ENCODE measurements around the gene LIMS1.

Gene LIMS1

DNA sequence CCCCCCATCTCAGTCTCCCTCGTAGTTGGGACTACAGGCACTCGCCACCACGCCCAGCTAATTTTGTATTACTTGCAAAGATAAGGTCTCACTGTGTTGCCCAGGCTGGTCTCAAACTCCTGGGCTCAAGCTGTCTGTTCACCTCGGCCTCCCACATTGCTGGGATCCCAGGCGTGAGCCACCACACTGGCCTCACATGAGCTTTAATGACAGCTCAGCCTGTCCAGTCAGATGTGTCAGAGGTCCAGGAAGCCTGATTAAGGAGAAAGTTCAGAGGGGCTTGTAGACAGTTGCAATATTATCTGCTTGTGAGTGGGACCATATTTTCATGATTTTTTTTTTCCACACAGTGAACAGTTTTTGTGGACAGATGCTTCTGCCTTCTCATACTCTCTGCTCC, 82.0 kb downstream of the LIMS1 start:
- DNase-seq, result no peak

DNA sequence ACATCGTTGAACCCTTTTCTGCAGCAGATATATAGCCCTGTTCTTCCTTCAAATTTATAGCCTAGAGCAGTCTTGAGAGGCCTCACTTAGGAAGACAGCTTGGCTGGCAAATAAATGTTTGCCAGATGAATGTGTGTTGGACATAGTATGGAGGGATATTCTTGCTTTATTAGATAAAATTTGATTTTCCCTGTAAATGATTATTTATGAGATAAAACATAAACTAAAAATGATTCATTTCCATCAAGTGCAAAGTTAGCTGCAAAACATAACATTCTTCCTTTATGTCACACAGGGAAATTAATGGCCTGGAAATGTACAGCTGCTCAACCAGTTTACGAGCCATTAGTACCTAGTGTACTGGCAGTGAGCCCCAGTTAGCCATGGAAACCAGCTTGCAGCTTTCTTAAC, 82.5 kb downstream of the LIMS1 start:
- no peak for DNase-seq

GRCh38 chr2:108617617-108618016, 83.3 kb downstream of the LIMS1 start:
- no peak for DNase-seq

- no peak for DNase-seq
Measured at GRCh38 chr2:108619925-108620620, 85.8 kb downstream of the LIMS1 start.

DNA sequence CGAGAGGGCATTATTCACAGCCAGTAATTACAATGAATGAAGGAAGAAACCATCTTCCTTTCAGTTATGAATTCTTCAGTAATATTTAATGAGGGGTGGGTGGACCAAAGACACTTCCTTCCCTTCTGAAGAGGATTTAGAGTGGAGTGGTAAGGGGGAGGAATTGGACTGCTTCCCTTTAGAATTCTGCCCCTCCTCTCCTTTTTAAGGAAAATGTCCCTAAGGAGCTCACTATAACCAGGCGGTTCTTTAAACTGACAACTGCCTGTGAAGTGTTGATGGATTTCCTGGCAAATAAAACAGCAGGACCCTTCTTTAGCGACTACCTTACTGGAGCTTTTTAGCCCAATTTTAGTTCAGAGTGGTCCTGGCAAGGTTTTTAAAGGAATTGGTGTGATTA, 86.4 kb downstream of the LIMS1 start:
- no peak for DNase-seq

DNA sequence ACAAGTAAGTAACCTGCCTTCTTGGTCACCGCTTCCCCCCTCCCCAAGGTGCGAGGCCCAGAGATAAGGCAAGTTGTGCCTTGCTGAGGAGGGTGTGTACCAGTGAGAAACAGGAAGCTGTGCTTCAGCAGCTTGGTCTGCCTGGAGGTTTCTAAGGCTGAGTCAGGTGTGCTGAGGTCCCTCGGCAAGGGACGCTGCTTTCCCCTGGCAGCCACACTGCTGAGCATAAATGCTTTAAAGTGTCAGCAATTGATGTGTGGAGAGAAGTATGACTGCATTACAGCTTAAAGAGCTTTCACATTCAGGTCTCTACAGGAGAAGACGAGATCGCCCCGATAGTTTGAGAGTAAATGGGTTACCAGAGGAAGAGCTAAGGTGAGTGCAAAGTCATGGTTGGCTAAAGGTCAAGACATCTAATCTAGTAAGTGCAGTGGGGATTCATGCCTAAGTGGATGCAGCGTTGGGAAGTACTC, 86.9 kb downstream of the LIMS1 start:
- DNase-seq, result peak; percentile 90

DNA sequence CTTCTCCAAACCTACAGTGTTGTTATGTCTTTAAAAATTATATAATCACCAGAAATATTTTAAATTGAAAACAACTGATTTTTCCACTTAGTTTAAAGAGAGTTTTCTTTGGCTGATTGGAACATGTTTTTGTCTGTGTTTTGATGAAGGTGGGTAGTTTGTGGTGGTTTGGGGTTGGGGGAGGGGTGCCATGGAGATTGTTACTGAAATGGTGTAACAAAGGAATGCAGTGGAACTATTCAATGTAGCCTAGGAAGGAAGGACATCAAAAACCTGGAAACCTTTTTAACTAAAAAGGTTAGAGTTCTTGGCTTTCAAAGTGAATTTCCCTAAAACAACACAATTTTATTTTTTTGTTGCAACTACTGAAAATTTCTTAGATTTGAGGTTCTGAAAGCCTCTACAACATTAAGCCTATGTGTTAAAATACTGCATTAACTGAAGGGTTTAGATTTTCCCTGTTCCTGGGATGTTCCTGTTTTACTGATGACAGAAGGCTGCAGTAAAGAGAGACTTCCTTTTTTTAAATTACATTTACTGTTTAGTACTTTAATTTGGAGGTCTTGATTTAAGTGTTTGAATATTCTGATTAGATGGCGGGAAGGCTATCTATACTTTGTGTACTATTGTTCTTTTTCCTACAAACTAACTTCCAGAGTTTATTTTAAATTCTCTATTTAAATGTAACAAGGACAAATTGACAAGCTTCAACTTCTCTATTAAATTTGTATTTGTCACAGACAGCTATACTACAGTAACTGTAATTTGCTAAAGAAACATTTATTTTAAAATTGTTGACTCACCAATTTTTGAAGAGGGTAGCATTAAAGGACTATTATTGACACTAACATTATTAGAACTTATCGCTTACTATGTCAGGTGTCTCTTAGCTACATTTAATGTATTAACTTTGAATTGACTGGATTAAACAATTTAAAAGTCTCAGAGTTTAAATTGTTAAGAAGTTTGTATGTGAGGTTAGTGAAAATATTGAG, 87.7 kb downstream of the LIMS1 start:
- DNase-seq, result no peak

- no peak for DNase-seq
Measured at GRCh38 chr2:108623616-108624015, 89.3 kb downstream of the LIMS1 start.

GRCh38 chr2:108625186-108625827, 91.0 kb downstream of the LIMS1 start:
- no peak for DNase-seq

GRCh38 chr2:108625828-108626195, 91.5 kb downstream of the LIMS1 start:
- no peak for DNase-seq

DNA sequence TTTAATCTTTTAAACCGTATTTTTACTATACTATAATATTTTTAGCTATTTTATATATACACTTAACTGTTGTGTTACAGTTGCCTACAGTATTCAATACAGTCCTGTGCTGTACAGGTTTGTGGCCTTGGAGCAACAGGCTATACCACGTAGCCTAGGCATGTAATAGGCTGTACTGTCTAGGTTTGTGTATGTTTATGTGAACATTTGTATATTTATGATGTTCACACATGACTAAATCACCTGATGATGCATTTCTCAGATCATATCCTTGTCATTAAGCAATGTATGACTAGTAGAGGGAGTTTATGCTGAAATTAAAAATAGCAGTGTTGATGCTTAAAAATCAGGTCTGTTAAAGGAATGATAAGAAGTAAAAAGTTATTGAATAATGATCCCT, 92.7 kb downstream of the LIMS1 start:
- no peak for DNase-seq

- no peak for DNase-seq
Measured at GRCh38 chr2:108627911-108628567, 93.8 kb downstream of the LIMS1 start.

DNA sequence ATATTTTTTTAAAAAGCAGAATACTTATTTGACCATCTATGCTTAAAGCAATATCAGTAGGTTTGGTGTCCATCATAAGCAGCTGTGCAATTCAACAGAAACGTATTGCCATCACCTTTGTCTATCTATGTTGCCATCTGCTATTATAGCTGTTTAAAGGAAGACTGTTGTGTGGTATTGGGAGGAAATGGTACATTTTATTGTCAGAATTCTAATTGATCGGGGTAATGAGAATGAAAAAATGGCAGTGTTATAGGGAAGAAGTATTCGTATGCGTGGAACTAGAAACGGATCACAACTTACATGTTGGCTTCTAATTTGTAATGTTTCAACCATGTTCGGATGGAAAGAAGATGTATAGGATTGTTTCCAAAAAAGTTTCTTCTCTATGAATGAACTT, 94.7 kb downstream of the LIMS1 start:
- no peak for DNase-seq

GRCh38 chr2:108629417-108629816, 95.1 kb downstream of the LIMS1 start:
- DNase-seq, result no peak

- DNase-seq, result no peak
Measured at GRCh38 chr2:108630567-108631405, 96.5 kb downstream of the LIMS1 start.

GRCh38 chr2:108632332-108633160, 98.3 kb downstream of the LIMS1 start:
- no peak for DNase-seq

- no peak for DNase-seq
Measured at GRCh38 chr2:108633409-108633808, 99.1 kb downstream of the LIMS1 start.

DNA sequence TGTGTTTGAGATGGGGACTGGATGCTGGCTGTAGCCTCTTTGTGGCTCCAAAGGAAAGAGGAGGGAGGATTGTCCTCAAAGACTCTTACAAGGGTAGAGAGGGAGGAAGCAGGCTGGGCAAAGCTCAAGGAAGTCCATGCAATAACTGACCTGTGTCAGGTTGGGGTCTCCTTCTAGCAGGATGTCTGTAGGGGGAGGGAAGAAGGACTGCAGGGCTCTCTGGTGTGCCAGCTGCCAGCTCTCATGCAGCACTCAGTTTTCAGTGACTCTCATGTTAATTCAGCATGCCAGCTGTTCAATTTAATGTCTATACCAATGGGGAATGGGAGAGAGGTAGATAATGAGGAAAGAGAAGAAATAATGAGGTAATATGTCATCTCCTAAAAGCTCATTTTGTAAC, 99.7 kb downstream of the LIMS1 start:
- DNase-seq, result no peak

GRCh38 chr2:108634576-108635160, 100.4 kb downstream of the LIMS1 start:
- peak; percentile 68 for DNase-seq

- no peak for DNase-seq
Measured at GRCh38 chr2:108635630-108636354, 101.5 kb downstream of the LIMS1 start.

Data from islet precursor cell (in vitro differentiated cells).